Karpas-422 (cell line): ENCODE results near the gene CCDC178. TPM values are rescaled to one million over a fixed set of nuclear protein-coding genes. Genes with fewer than 3 reads are reported as not detected.

Source experiments
- DNase-seq: peaks from one replicate; pipeline ENCODE4 v3.0.0-alpha.2; 2015
- H2AFZ ChIP-seq: fragments of 200-600 bp; sonication (generic); 2 replicates; pipeline ENCODE4 v1.6.1; 2014; ENCODE audit warnings: antibody characterized with exemption, low read length, mixed read lengths
- H3K27ac ChIP-seq: fragments of 200-600 bp; sonication (generic); 2 replicates; pipeline ENCODE4 v1.5.1; 2014; ENCODE audit warnings: mild to moderate bottlenecking, low read length, moderate library complexity
- H3K27me3 ChIP-seq: fragments of 200-600 bp; sonication (generic); 2 replicates; pipeline ENCODE4 v1.6.1; 2014; ENCODE audit warnings: low read length, mixed read lengths
- H3K36me3 ChIP-seq: fragments of 200-600 bp; sonication (generic); 2 replicates; pipeline ENCODE4 v1.6.1; 2014; ENCODE audit warnings: low read length, mixed read lengths; ENCODE audit not compliant: insufficient read depth
- H3K4me1 ChIP-seq: fragments of 200-600 bp; sonication (generic); 2 replicates; pipeline ENCODE4 v1.6.1; 2014; ENCODE audit warnings: mild to moderate bottlenecking, low read length, mixed read lengths
- H3K4me2 ChIP-seq: fragments of 200-600 bp; sonication (generic); 2 replicates; pipeline ENCODE4 v1.6.1; 2014; ENCODE audit warnings: low read length, low read depth, mild to moderate bottlenecking; ENCODE audit not compliant: poor library complexity, severe bottlenecking
- H3K4me3 ChIP-seq: fragments of 200-600 bp; sonication (generic); 2 replicates; pipeline ENCODE4 v1.5.1; 2014; ENCODE audit warnings: mild to moderate bottlenecking, antibody characterized with exemption, low read length, mixed read lengths
- H3K79me2 ChIP-seq: fragments of 200-600 bp; sonication (generic); 2 replicates; pipeline ENCODE4 v1.6.1; 2014; ENCODE audit warnings: mild to moderate bottlenecking, low read length, mixed read lengths
- H3K9ac ChIP-seq: fragments of 200-600 bp; sonication (generic); 2 replicates; pipeline ENCODE4 v1.6.0; 2014; ENCODE audit warnings: low read length
- H3K9me2 ChIP-seq: fragments of 200-600 bp; sonication (generic), shearing (Covaris generic); replicated peaks from 2 replicates; pipeline ENCODE4 v1.6.0; 2014; ENCODE audit warnings: mild to moderate bottlenecking, low read length, moderate library complexity; ENCODE audit not compliant: insufficient read depth
- H3K9me3 ChIP-seq: fragments of 300-700, 200-600 bp; sonication (generic); 2 replicates; pipeline ENCODE4 v1.6.1; 2014; ENCODE audit warnings: low read length, mixed read lengths
- H4K20me1 ChIP-seq: fragments of 200-600 bp; sonication (generic); 2 replicates; pipeline ENCODE4 v1.6.1; 2014; ENCODE audit warnings: mild to moderate bottlenecking, antibody characterized with exemption, low read length, low read depth; ENCODE audit not compliant: insufficient read depth
- total RNA-seq: library from RNA; depleted of rRNA; stranded (reverse); fragments of >200 nt; shearing (Covaris generic); gene quantifications from 2 replicates; pipeline ENCODE4 v1.2.3, GENCODE V29; 2014; ENCODE audit warnings: low replicate concordance

Gene CCDC178
- total RNA-seq, 1 experiment from 2014 or later = not detected

DNA sequence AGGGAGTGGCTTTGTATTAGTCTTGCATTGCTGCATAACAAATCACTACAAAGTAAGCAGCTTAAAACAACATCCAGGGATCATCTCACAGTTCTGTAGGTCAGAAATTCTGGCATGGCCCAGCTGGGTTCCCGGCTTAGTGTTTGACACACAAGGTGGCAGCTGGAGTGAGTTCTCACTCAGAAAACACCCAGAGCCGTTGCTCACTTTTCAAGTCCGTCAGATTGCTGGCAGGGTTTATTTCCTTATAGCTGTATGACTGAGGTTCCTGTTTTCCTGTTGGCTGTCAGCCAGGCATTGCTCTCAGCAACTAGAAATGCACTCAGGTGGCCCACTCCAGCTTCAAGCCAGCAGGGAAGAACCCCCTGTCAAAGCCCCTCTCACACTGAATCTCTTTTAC is 324.1 kb downstream of the CCDC178 start:
- Histone ChIP-seq H3K4me3 (no peak overlapping the region), H2AFZ (no peak overlapping the region), H3K4me2 (no peak overlapping the region), H3K9ac (no peak overlapping the region), H3K27me3 (no peaks in the 10 kb centered on the region), H3K9me2 (no peaks in the 10 kb centered on the region), H3K9me3 (no peaks in the 10 kb centered on the region), H3K36me3 (no peaks in the 10 kb centered on the region), H3K4me1 (no peaks in the 10 kb centered on the region), H3K79me2 (no peaks in the 10 kb centered on the region), H4K20me1 (no peaks in the 10 kb centered on the region), H3K27ac (no peak overlapping the region)
- DNase-seq = peak; percentile 46

DNA sequence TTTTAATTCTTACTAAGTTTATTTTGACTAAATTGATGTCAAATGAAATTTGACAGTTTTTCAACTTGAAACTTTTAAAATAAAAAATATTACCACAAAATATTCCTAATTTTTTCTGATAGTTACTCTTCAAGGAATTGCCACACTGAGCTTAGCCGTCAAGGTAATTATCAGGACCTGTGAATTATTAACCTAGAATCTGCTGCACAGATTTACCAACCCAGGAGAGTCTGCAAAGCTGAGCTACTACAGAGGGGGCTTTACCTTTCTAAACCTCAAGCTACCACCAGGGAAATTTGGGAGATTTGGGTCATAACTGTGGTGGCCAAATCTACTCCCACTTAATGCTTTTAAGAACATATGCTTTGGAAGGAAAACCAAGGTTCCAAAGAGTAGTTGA is 324.6 kb downstream of the CCDC178 start:
- no peaks in the 10 kb centered on the region for H3K36me3 ChIP-seq
- no peak overlapping the region for H3K4me3 ChIP-seq
- H3K4me2 ChIP-seq = no peak overlapping the region
- no peaks in the 10 kb centered on the region for H3K4me1 ChIP-seq
- H3K9ac ChIP-seq = no peak overlapping the region
- no peaks in the 10 kb centered on the region for H4K20me1 ChIP-seq
- no peak for DNase-seq
- no peak overlapping the region for H3K27ac ChIP-seq
- no peaks in the 10 kb centered on the region for H3K9me2 ChIP-seq
- no peaks in the 10 kb centered on the region for H3K9me3 ChIP-seq
- H3K27me3 ChIP-seq = no peaks in the 10 kb centered on the region
- no peak overlapping the region for H2AFZ ChIP-seq
- no peaks in the 10 kb centered on the region for H3K79me2 ChIP-seq

DNA sequence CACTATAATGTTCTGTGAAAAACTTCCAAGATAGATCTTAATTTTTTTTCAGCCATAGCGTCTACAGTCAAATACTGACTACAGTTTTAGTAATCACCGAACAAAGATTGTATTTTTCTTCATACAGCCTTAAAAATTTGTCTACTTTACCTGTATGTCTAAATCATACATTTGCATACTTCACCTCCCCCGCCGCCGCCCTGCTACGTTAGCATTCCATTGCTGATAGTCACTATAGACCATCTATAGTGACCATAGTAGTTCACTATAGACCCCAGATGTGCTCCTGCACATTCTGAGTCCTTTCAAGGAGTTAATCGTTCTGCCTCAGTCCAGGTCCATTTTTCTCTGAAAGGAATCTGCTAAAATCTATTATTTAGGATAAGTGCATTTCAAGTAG is 325.0 kb downstream of the CCDC178 start:
- H3K9ac ChIP-seq = no peak overlapping the region
- no peaks in the 10 kb centered on the region for H3K9me2 ChIP-seq
- H3K4me3 ChIP-seq = no peak overlapping the region
- H3K27me3 ChIP-seq = no peaks in the 10 kb centered on the region
- no peak for DNase-seq
- H3K9me3 ChIP-seq = no peaks in the 10 kb centered on the region
- H3K4me2 ChIP-seq = no peak overlapping the region
- no peaks in the 10 kb centered on the region for H3K36me3 ChIP-seq
- H3K79me2 ChIP-seq = no peaks in the 10 kb centered on the region
- no peak overlapping the region for H3K27ac ChIP-seq
- no peaks in the 10 kb centered on the region for H4K20me1 ChIP-seq
- no peaks in the 10 kb centered on the region for H3K4me1 ChIP-seq
- H2AFZ ChIP-seq = no peak overlapping the region

DNA sequence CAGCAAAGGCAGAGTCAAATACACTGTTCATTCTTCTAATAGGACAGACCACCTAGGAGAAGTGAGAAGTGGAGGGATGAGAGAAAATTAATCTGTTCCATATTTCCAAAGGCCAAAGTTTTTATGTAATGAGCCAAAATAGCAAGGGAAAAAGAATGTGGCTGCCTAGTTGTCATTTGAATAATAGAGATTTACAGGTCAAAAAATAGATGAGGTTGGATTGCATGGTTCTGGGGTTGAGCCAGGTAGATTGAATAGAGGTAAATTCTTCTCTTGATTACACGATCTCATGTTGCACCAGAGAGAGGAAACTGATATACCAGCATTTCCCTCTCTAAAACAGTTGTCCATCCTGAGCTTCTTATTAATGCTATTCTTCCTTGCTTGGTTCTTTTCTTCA is 325.8 kb downstream of the CCDC178 start:
- no peak overlapping the region for H3K27ac ChIP-seq
- H4K20me1 ChIP-seq = no peaks in the 10 kb centered on the region
- no peaks in the 10 kb centered on the region for H3K27me3 ChIP-seq
- no peaks in the 10 kb centered on the region for H3K9me3 ChIP-seq
- no peaks in the 10 kb centered on the region for H3K79me2 ChIP-seq
- no peaks in the 10 kb centered on the region for H3K9me2 ChIP-seq
- H3K4me1 ChIP-seq = no peaks in the 10 kb centered on the region
- no peak overlapping the region for H2AFZ ChIP-seq
- H3K4me3 ChIP-seq = no peak overlapping the region
- no peak overlapping the region for H3K4me2 ChIP-seq
- H3K36me3 ChIP-seq = no peaks in the 10 kb centered on the region
- DNase-seq = no peak
- H3K9ac ChIP-seq = no peak overlapping the region

DNA sequence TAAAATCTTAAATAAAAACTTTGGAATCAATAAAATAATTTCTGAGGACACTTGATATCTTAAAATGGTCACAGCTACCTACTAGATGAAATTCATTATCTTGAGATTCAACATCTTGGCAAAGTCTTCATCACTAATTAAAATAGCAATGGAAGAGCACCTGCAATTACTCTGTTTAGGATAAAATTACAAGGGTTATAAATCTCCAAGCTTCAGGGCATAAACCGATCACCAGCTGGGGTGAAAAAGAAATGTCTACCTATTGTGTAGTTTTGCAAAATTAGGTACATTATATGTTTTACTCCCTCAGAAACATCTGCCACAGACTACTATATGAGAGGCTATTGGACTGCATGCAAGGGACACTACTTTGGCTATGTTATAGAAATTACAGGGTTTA is 327.1 kb downstream of the CCDC178 start:
- no peaks in the 10 kb centered on the region for H4K20me1 ChIP-seq
- no peaks in the 10 kb centered on the region for H3K36me3 ChIP-seq
- H3K79me2 ChIP-seq = no peaks in the 10 kb centered on the region
- H3K9me3 ChIP-seq = no peaks in the 10 kb centered on the region
- H2AFZ ChIP-seq = no peak overlapping the region
- H3K4me3 ChIP-seq = no peak overlapping the region
- H3K4me1 ChIP-seq = no peaks in the 10 kb centered on the region
- H3K27me3 ChIP-seq = no peaks in the 10 kb centered on the region
- no peak overlapping the region for H3K4me2 ChIP-seq
- no peak for DNase-seq
- H3K9ac ChIP-seq = no peak overlapping the region
- no peaks in the 10 kb centered on the region for H3K9me2 ChIP-seq
- no peak overlapping the region for H3K27ac ChIP-seq

DNA sequence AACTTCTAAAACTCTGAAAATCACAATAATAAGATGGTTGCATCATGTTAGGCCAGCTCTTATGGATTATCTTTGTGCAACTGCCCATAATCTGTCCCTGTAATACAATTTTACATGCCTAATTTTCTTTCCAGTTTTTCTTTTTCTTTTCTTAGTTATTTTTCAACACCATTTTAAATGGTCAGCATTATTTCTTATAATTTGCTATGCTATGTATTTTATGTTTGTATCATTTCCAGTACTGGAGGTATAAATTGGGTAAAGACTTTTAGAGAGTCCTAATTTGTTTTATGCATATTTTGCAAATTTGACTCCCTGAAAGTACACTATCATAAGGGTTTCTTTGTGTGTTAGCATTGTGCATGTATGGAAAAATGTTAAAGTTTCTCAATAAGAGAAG is 333.0 kb downstream of the CCDC178 start:
- Histone ChIP-seq H4K20me1 (no peaks in the 10 kb centered on the region), H3K27me3 (no peaks in the 10 kb centered on the region), H3K79me2 (no peaks in the 10 kb centered on the region), H2AFZ (no peak overlapping the region), H3K9me2 (no peaks in the 10 kb centered on the region), H3K4me1 (no peaks in the 10 kb centered on the region), H3K9me3 (no peaks in the 10 kb centered on the region), H3K9ac (no peak overlapping the region), H3K27ac (no peak overlapping the region), H3K36me3 (no peaks in the 10 kb centered on the region), H3K4me3 (no peak overlapping the region), H3K4me2 (no peak overlapping the region)
- DNase-seq = no peak

DNA sequence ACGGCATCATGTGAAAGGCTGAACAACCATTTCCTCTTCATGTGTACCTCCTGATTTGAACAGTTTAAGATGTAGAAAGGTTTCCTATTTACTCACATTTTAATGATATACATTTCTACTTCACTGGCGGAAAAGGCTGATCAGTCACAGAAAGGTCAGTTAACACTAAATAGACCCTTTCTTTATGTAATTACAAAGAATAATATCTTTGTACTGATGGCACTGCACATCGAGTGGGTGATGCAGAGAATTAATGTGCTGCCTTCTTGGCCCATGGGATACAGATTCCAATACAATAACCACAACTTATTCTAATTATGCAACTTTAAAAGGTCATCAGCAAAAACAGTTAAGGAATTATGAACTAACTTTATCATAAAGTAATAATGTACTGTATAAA is 339.2 kb downstream of the CCDC178 start:
- H4K20me1 ChIP-seq = no peaks in the 10 kb centered on the region
- no peak overlapping the region for H3K27ac ChIP-seq
- H3K9ac ChIP-seq = no peak overlapping the region
- no peaks in the 10 kb centered on the region for H3K9me2 ChIP-seq
- H3K27me3 ChIP-seq = no peaks in the 10 kb centered on the region
- no peaks in the 10 kb centered on the region for H3K9me3 ChIP-seq
- H3K4me1 ChIP-seq = no peaks in the 10 kb centered on the region
- H3K79me2 ChIP-seq = no peaks in the 10 kb centered on the region
- no peak overlapping the region for H3K4me2 ChIP-seq
- no peak overlapping the region for H3K4me3 ChIP-seq
- no peak overlapping the region for H2AFZ ChIP-seq
- DNase-seq = no peak
- H3K36me3 ChIP-seq = no peaks in the 10 kb centered on the region

DNA sequence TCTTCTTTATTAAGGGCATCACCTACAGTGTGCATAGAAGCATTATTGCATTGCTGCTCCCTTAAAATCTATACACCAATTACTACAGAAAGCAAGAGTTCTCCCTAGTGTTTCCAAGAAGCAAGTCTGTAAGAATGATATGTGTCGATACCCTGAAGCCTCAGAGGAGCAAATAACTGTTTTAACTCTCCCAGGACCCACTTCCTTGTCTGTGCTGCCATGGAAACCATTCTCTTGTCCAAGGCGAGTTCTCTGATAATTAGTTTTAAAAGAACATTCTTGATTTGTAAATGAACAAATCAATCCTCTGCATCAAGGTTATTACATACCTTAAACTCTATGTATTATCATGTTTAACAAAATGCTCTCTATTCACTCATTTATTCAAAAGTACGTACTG is 340.9 kb downstream of the CCDC178 start:
- Histone ChIP-seq H3K4me3 (no peak overlapping the region), H3K36me3 (no peaks in the 10 kb centered on the region), H3K4me1 (no peaks in the 10 kb centered on the region), H3K4me2 (no peak overlapping the region), H2AFZ (no peak overlapping the region), H4K20me1 (no peaks in the 10 kb centered on the region), H3K9ac (no peak overlapping the region), H3K27me3 (no peaks in the 10 kb centered on the region), H3K9me3 (no peaks in the 10 kb centered on the region), H3K27ac (no peak overlapping the region), H3K79me2 (no peaks in the 10 kb centered on the region), H3K9me2 (no peaks in the 10 kb centered on the region)
- no peak for DNase-seq

DNA sequence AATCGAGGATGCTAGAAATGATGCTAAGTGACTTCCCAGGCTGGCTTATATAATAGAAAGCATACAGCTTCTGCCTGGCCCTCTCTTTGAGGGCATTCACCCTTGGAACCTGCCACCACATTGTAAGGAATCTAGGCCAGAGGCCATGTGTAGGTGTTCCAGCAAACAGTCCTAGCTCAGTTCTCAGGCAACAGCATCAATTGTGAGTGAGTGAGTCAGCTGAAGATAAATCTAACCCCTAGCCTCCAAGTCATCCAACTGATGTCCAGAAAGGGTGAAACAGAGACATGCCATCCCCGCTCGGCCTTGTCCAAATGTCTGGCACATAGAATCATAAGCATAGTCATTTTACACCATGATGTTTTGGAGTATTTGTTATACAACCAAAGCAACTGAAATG is 343.4 kb downstream of the CCDC178 start:
- H4K20me1 ChIP-seq = no peaks in the 10 kb centered on the region
- no peak overlapping the region for H3K27ac ChIP-seq
- no peak overlapping the region for H2AFZ ChIP-seq
- H3K4me3 ChIP-seq = no peak overlapping the region
- H3K27me3 ChIP-seq = no peaks in the 10 kb centered on the region; the same call in 1 of the 2 replicates
- no peak overlapping the region for H3K9ac ChIP-seq
- no peaks in the 10 kb centered on the region for H3K9me2 ChIP-seq
- no peaks in the 10 kb centered on the region for H3K9me3 ChIP-seq
- no peak overlapping the region for H3K4me2 ChIP-seq
- DNase-seq = no peak
- no peaks in the 10 kb centered on the region for H3K36me3 ChIP-seq
- no peaks in the 10 kb centered on the region for H3K4me1 ChIP-seq
- no peaks in the 10 kb centered on the region for H3K79me2 ChIP-seq
